Loucy (cell line): ENCODE data around the gene PI16.

Source experiments
- H2AFZ ChIP-seq: fragments of 200-600 bp; sonication (generic); 2 replicates; pipeline ENCODE4 v1.6.0; 2016; ENCODE audit warnings: antibody characterized with exemption, mild to moderate bottlenecking, low read length, moderate library complexity
- H3F3A ChIP-seq: fragments of 200-600 bp; 2 replicates; pipeline ENCODE4 v1.6.0; 2016; ENCODE audit warnings: antibody characterized with exemption, low read depth, mild to moderate bottlenecking
- H3K27me3 ChIP-seq: fragments of 200-600 bp; sonication (generic); 2 replicates; pipeline ENCODE4 v1.6.1; 2014; ENCODE audit warnings: low read length, mild to moderate bottlenecking; ENCODE audit not compliant: insufficient read depth, poor library complexity, severe bottlenecking
- H3K36me3 ChIP-seq: fragments of 200-600 bp; sonication (generic); 2 replicates; pipeline ENCODE4 v1.6.1; 2016; ENCODE audit warnings: low read length; ENCODE audit not compliant: insufficient read depth
- H3K4me1 ChIP-seq: fragments of 200-600 bp; sonication (generic); 2 replicates; pipeline ENCODE4 v1.5.1; 2014; ENCODE audit warnings: low read length, mild to moderate bottlenecking; ENCODE audit not compliant: insufficient read depth, poor library complexity, severe bottlenecking
- H3K4me2 ChIP-seq: fragments of 200-600 bp; sonication (generic); 2 replicates; pipeline ENCODE4 v1.6.0; 2014; ENCODE audit warnings: antibody characterized with exemption, low read length, low read depth, mild to moderate bottlenecking; ENCODE audit not compliant: poor library complexity, severe bottlenecking
- H3K4me3 ChIP-seq: fragments of 200-600 bp; sonication (generic); 2 replicates; pipeline ENCODE4 v1.5.1; 2014; ENCODE audit warnings: low read length, mild to moderate bottlenecking, mixed read lengths; ENCODE audit not compliant: poor library complexity, severe bottlenecking
- H3K79me2 ChIP-seq: fragments of 200-600 bp; sonication (generic); 2 replicates; pipeline ENCODE4 v1.6.1; 2014; ENCODE audit warnings: low read length; ENCODE audit not compliant: insufficient read depth
- H3K9ac ChIP-seq: fragments of 200-600 bp; sonication (generic); 2 replicates; pipeline ENCODE4 v1.6.0; 2014; ENCODE audit warnings: mild to moderate bottlenecking, low read depth, low read length, moderate library complexity; ENCODE audit not compliant: poor library complexity, severe bottlenecking
- H3K9me2 ChIP-seq: fragments of 200-600 bp; sonication (generic); replicated peaks from 2 replicates; pipeline ENCODE4 v1.6.1; 2016; ENCODE audit warnings: low read depth, low read length, mixed read lengths
- H3K9me3 ChIP-seq: fragments of 200-600 bp; sonication (generic); 2 replicates; pipeline ENCODE4 v1.6.1; 2014; ENCODE audit warnings: mild to moderate bottlenecking, antibody characterized with exemption, low read length, low read depth; ENCODE audit not compliant: insufficient read depth
- H4K20me1 ChIP-seq: fragments of 200-600 bp; sonication (generic); 2 replicates; pipeline ENCODE4 v1.6.0; 2014; ENCODE audit warnings: antibody characterized with exemption, low read length, mild to moderate bottlenecking; ENCODE audit not compliant: insufficient read depth, poor library complexity, severe bottlenecking
- EZH2phosphoT487 ChIP-seq: fragments of 200-600 bp; IDR thresholded peaks from 2 replicates; pipeline ENCODE4 v1.6.1; 2018; ENCODE audit warnings: antibody characterized with exemption, mild to moderate bottlenecking, moderate library complexity, borderline replicate concordance
- TF ChIP-seq, protein P1 (sequence below): fragments of 200-600 bp; sonication (generic); conservative IDR thresholded peaks from 2 replicates; pipeline ENCODE4 v1.5.1; 2014; ENCODE audit warnings: mild to moderate bottlenecking, antibody characterized with exemption, low read length

The PI16 gene

DNA sequence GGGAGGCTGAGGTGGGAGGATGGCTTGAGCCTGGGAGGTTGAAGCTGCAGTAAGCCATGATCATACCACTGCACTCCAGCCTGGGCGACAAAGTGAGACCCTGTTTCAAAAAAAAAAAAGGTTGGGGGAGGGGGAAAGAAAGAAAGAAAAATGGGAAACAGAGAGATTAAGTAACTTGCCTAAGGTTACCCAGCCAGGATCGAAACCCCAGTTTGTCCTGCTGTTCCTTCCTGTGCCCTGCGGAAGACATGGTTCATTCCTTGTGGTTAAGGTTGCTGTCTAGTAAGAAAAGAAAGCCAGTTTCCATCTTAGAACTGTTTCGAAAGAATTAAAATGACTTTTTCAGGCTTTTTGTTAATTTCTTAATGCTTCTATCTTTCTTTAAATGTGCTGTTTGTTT, 38.9 kb upstream of the PI16 start:
- peaks cover 25% of the 10 kb centered on the region; the same call in 1 of the 2 replicates for H3K36me3 ChIP-seq
- TF ChIP-seq EZH2phosphoT487, result no peak
- TF ChIP-seq, protein P1, sequence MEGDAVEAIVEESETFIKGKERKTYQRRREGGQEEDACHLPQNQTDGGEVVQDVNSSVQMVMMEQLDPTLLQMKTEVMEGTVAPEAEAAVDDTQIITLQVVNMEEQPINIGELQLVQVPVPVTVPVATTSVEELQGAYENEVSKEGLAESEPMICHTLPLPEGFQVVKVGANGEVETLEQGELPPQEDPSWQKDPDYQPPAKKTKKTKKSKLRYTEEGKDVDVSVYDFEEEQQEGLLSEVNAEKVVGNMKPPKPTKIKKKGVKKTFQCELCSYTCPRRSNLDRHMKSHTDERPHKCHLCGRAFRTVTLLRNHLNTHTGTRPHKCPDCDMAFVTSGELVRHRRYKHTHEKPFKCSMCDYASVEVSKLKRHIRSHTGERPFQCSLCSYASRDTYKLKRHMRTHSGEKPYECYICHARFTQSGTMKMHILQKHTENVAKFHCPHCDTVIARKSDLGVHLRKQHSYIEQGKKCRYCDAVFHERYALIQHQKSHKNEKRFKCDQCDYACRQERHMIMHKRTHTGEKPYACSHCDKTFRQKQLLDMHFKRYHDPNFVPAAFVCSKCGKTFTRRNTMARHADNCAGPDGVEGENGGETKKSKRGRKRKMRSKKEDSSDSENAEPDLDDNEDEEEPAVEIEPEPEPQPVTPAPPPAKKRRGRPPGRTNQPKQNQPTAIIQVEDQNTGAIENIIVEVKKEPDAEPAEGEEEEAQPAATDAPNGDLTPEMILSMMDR, result no peak
- H3K4me3 ChIP-seq, result no peak overlapping the region
- H3F3A ChIP-seq, result peaks cover 17% of the 10 kb centered on the region
- H3K9me3 ChIP-seq, result no peaks in the 10 kb centered on the region
- H3K4me2 ChIP-seq, result no peak overlapping the region
- H3K4me1 ChIP-seq, result peaks cover 59% of the 10 kb centered on the region
- H3K9me2 ChIP-seq, result no peaks in the 10 kb centered on the region
- no peaks in the 10 kb centered on the region for H3K79me2 ChIP-seq
- no peaks in the 10 kb centered on the region for H4K20me1 ChIP-seq
- no peak overlapping the region for H3K9ac ChIP-seq
- no peak overlapping the region for H2AFZ ChIP-seq
- H3K27me3 ChIP-seq, result no peaks in the 10 kb centered on the region

DNA sequence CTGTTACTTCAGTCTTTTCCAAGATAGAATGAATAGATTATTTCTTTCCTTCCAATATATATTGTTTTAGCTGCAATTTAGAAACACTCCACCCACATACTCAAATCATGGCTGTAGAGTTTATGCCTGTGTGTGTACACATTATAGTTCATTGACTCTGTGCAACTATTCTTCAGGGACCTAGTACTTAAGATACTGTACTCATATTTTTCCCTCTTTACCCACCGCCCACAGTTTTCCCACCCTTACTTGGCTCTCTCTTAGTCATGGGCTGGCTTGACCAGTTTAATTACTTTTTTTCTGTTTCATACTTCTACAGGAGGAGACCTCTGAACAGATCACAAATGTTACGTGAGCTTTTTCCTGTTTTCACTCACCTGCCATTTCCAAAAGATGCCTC, 38.4 kb upstream of the PI16 start:
- Histone ChIP-seq H3K4me1 (peaks cover 54% of the 10 kb centered on the region), H3K9me2 (no peaks in the 10 kb centered on the region), H3K9ac (no peak overlapping the region), H3K4me2 (no peak overlapping the region), H3K27me3 (no peaks in the 10 kb centered on the region), H3K36me3 (peaks cover 25% of the 10 kb centered on the region; the same call in 1 of the 2 replicates), H3K4me3 (no peak overlapping the region), H4K20me1 (no peaks in the 10 kb centered on the region), H3K9me3 (no peaks in the 10 kb centered on the region), H2AFZ (no peak overlapping the region), H3K79me2 (no peaks in the 10 kb centered on the region), H3F3A (peaks cover 17% of the 10 kb centered on the region)
- TF ChIP-seq, protein P1, result no peak
- no peak for TF ChIP-seq EZH2phosphoT487

DNA sequence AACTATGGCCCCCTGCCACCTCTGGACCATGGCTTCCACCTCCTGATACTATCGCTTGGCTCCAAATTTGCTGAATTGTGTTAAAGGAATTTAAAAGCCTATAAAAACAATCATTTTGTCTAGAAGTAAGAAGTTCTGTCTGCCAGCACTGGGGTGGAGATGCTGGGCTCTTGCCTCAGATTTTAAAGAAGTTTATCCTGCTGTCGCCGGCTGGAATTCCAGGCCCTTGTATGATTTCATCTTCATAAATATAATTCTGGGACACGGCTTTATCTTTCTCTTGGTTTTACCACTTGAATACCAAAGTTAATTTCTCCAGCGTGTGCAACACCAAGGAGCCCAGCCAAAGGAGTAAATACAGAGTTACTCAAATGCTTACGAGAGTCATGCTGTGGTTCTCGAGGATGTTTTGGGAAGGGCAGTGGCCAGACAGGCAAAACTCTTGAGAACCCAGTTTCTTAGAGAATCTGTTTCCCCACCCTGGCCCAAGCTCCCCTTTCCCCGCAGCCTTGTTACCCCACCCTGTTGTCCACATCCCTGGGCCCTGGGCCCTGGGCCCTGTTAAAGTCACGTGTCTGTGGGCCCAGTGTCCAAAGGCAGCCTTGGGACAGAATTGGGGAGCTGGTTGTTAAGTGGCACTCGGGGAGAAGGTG, 36.9 kb upstream of the PI16 start:
- no peaks in the 10 kb centered on the region for H3K9me2 ChIP-seq
- peaks cover 25% of the 10 kb centered on the region; the same call in 1 of the 2 replicates for H3K36me3 ChIP-seq
- no peaks in the 10 kb centered on the region for H3K79me2 ChIP-seq
- TF ChIP-seq, protein P1, result no peak
- no peak for TF ChIP-seq EZH2phosphoT487
- H3K27me3 ChIP-seq, result no peaks in the 10 kb centered on the region
- H3K9ac ChIP-seq, result no peak overlapping the region
- H3K9me3 ChIP-seq, result no peaks in the 10 kb centered on the region
- H3K4me1 ChIP-seq, result peaks cover 44% of the 10 kb centered on the region
- peaks cover 6% of the 10 kb centered on the region; the same call in 1 of the 2 replicates for H3F3A ChIP-seq
- no peak overlapping the region for H3K4me2 ChIP-seq
- H4K20me1 ChIP-seq, result no peaks in the 10 kb centered on the region
- H3K4me3 ChIP-seq, result no peak overlapping the region
- no peak overlapping the region for H2AFZ ChIP-seq
